Activated T-cell treated with anti-CD3 and anti-CD28 coated beads, Interleukin-2, amount 50 U/mL, for 48 hours (primary cell): ENCODE data around the gene WNT7A.

Source experiments
- DNase-seq, 2 experiments: peaks; one replicate each; pipeline ENCODE4 v3.0.0-alpha.2; 2020

Gene WNT7A

GRCh38 chr3:13884851-13885703 lies 5.2 kb upstream of the WNT7A start:
- DNase-seq, result peak; percentile 60 to 70

- DNase-seq, result no peak
Observed at GRCh38 chr3:13883681-13884080, 3.8 kb upstream of the WNT7A start.

DNA sequence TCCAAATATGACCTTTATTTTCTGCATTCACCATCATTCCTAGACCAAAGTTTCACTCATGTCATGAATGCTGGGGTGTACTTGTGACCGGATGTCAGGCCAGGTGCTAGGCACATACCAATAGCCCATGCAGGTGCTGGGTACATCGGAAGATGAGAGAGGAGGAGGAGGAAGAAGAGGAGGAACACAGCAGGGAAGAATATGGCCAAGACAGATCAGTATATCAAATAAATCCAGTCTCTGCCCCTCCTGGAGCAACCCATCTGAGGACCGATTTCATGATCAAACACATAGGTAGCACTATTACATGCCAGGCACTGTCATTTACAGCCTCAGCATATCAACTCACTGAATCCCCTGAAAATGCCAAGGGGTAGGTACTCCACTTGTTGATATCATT lies 3.0 kb upstream of the WNT7A start:
- no peak for DNase-seq

GRCh38 chr3:13881536-13882410 lies 1.9 kb upstream of the WNT7A start:
- peak in 1 of 2 experiments; percentile 12 for DNase-seq

- no peak for DNase-seq
Observed at GRCh38 chr3:13880811-13881156, 913 bp upstream of the WNT7A start.

DNA sequence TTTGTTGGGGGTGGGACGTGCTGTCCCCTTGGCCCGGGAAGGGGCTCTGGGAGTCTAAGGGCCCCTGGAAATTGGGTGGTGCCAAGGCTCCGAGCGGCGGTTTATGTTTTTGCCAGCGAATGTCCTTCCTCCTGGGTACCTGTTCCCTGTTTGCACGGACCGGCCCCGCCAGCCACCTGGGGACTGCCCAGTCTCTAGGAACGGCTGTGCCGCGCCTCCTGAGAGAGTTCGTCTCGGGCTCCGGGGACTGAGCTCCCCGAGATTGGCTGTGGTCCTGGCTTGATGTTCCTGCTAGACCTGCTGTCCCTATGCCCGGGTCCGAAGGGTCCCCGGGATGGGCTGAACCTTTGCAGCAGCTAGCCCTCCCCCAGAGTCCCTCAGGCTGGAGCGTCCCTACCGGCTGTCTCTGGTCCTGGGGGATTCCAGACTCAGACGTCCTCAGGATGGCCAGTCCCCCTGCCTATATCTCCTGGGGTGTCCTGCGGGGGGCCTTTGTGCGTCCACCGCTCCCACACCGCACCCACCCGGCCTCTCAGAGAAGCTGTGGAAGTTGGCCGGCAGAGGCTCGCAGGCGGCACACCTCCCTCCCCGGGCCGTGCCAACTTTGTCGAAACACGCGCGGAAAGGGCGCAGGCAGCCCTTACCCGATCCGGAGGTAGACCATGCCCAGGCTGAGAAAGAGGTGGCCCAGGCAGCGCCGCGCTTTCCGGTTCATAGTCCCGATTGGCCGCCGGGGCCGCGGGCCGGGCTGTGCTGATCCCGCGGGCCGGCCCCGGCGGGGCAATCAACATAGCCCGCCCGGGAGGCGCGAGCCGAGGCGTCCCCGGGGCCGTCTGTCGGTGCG lies 547 bp downstream of the WNT7A start:
- DNase-seq, result peak; percentile 45 to 54

DNA sequence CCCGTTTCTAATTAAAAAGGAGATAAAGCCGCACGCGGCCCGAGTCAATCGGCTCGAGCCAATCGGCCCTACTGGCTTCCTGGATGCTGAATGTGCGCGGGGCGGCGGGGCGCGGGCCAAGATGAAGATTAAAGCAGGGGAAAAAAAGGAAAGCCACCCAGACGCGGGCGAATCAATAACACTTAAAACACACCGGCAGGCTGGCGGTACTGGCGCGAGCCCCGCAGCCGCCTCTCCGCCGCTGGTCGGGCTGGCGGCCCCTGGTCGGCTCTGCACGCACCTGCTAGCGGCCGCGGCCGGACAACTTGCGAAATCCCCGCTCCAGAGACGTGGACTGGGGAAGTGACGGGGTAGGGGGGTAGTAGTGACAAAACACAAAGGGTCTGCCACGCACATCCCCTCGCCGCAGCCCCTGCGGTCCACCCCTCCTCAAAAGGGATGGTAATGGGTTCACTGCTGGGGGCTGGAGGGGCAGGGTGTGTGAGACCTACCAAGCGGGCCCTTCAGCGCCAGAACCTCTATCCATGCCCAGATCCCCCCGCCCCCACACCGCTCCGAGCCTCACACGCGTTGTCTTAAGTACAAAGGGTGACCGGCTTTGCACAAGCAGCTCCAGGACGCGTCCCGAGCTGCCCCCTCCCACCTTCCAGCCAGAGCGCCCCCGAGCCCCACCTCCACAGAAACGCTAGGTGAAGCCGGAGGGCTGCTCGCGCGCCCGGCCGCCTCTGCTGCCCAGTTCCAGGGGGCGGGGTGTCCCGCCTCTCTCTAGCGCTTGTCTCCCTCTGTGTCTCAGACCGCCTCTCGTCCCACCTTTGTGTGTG lies 1.4 kb downstream of the WNT7A start:
- peak; percentile 31 to 34 for DNase-seq

DNA sequence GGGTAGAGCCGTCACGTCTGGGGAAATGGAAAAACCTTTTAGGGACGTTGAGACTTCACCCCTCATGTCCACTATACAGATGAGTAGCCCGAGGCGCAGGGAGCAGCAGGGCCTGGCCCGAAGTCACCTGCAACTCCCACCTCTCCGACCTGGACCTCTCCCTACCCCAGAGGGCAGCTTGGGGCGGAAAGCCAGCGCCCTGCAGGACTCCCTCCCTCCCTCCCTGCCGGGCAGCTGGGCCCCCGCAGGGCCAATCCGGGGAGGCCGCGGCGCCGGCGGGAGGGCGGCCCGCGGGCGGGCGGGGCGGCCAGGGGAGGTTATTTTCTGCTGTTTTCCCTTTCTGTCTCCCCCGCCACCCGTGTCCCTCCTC lies 2.0 kb downstream of the WNT7A start:
- DNase-seq, result no peak

- DNase-seq, result no peak
Observed at GRCh38 chr3:13876451-13877100, 3.3 kb downstream of the WNT7A start.

- DNase-seq, result no peak
Observed at GRCh38 chr3:13874891-13875290, 5.0 kb downstream of the WNT7A start.

- DNase-seq, result no peak
Observed at GRCh38 chr3:13873818-13874217, 6.1 kb downstream of the WNT7A start.

GRCh38 chr3:13872451-13872850 lies 7.4 kb downstream of the WNT7A start:
- no peak for DNase-seq

DNA sequence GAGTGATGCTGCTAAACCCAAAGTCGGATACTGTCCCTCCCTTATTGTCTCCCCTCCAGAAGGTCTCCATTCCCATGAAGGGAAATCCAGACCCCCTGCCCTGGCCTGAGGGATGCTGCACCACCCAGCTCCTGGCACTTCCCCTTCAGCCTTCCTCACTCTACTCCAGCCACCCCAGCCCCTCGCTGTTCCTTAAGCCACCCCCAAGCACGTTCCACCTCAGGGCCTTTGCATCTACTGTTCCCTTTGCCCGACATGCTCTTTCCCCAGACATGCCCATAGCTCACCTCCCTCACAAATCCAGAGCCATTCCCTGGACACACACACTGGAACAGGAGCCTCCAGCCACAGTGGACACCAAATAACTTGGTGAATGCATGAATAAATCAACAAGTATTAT lies 8.1 kb downstream of the WNT7A start:
- DNase-seq, result no peak

DNA sequence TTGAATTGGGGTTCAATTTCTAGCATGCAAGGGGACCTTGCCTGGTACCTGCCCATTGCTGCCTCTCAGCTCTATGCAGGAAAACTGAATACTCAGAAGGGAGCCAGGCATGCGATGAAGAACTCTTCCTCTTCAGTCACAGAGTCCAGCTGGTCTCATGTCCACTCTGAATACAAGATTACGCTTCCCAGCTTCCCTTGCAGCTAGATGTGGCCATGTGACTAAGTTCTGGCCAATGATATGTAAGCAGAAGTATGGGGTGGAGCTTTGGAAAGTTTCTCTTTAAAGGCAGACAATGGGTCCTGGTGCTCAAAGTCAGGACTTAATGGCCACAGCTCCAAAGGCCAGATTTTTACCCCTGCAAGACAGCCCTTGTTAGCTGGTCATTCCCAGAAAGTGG lies 9.0 kb downstream of the WNT7A start:
- no peak for DNase-seq

DNA sequence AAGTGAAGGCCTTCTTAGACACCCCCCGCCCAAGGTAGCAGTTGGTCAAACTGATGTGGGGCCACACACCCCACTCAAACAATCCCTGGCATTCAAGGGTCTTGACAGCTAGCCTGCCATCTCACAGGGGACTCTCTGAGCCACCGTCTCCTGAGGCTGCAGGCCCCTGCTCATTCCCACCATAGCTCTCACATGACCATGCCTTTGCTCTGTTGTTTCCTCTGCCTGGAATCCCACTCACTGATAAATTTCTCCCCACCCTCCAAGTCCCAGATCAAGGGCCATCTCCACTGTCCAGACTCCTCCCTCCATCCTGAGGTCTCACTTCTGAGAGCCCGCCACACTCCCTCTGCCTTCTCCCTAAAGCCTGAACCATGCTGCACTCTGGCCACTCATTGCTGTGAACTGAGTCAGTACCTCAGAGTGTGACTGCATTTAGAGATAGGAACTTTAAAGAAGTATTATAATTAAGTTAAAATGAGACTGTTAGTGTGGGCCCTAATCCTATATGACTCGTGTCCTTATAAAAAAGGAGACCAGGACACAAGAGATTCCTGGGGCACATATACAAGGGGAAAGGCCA lies 10.0 kb downstream of the WNT7A start:
- no peak for DNase-seq

DNA sequence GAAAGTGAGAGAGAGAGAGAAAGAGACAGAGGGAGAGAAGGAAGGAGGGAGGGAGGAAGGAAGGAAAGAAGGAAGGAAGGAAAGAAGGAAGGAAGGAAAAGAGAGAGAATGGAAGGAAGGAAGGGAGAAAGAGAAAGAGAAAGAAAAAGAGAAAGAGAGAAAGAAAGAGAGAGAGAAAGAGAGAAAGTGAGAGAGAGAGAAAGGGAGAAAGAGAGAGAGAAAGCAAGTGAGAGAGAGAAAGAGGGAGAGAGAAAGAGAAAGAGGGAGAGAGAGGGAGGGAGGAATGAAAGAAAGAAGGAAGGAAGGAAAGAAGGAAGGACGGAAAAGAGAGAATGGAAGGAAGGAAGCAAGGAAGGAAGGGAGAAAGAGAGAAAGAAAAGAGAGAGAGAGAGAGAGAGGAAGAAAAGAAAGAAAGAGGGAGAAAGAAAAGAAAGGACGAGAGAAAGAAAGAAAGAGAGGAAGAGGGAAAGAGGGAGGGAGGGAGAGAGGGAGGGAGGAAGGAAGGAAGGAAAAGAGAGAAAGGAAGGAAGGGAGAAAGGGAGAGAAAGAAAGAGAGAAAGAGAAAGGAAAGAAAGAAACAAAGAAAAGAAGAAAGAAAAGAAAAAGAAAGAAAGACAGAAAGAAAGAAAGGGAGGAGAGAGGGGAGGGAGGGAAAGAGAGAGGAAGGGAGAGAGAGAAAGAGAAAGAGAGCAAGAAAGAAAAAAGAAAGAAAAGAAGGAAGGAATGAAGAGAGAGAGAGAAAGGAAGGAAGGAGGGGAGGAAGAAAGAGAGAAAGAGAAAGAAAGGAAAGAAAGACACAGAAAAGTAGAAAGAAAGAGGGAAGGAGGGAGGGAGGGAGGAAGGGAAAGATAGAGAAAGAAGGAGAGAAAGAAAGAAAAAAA lies 10.8 kb downstream of the WNT7A start:
- DNase-seq, result no peak

DNA sequence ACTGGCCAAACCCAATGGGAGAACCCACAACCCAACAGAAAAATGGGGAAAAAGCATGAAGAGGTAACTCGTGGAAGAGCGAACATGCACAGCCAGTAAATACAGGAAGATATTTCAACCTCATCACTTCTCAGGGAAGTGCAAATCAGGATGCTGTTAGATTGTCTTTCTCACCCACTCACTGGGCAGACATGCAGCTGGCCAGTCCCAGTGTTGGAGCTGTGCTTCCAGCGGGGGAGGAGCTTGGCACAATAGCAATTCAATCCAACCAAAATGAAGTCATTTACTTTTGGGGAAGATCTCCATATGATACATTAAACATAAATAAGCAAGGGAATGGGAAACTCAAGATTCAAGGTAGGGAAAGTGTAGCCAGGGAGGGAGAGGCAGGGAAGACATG lies 12.1 kb downstream of the WNT7A start:
- no peak for DNase-seq

GRCh38 chr3:13866041-13866965 lies 13.6 kb downstream of the WNT7A start:
- DNase-seq, result peak; percentile 53 to 65

- no peak for DNase-seq
Observed at GRCh38 chr3:13865581-13865980, 14.3 kb downstream of the WNT7A start.
